ENCODE data around the gene MMAA. TPM values are rescaled to one million over a fixed set of nuclear protein-coding genes. Genes with fewer than 3 reads are reported as not detected.
"Not testable (repeated sequence)": the region's sequence is repeated elsewhere in the genome, so short reads cannot be mapped to it uniquely, and the experiment has no call there.

The MMAA gene
- total RNA-seq, 1 donor from 2014 or later = 7.7 TPM

- Mint-ChIP-seq H3K4me1 (ENCODE audit: unreplicated experiment) (peaks cover 8% of the 10 kb centered on the region), H3K36me3 (ENCODE audit: low read depth, unreplicated experiment) (no peaks in the 10 kb centered on the region), H3K27ac (ENCODE audit: unreplicated experiment) (no peak overlapping the region), H3K4me3 (ENCODE audit: unreplicated experiment) (no peak overlapping the region), H3K9me3 (ENCODE audit: unreplicated experiment) (no peaks in the 10 kb centered on the region), H3K27me3 (ENCODE audit: unreplicated experiment) (no peaks in the 10 kb centered on the region)
- TF ChIP-seq CTCF (IDR thresholded peaks at IDR 0.05; ENCODE audit: unreplicated experiment) = no peak
- DNase-seq (ENCODE audit: low spot score) = no peak
These were observed 20.1 kb downstream of the MMAA start for GRCh38 chr4:145639186-145639698.

GRCh38 chr4:145640236-145640635, 21.1 kb downstream of the MMAA start:
- not testable (repeated sequence) for H3K9me3 Mint-ChIP-seq (ENCODE audit: unreplicated experiment); DNase-seq (ENCODE audit: low spot score)

GRCh38 chr4:145643295-145643694, 24.1 kb downstream of the MMAA start:
- Mint-ChIP-seq H3K9me3 (ENCODE audit: unreplicated experiment) (no peaks in the 10 kb centered on the region), H3K4me3 (ENCODE audit: unreplicated experiment) (no peak overlapping the region), H3K27ac (ENCODE audit: unreplicated experiment) (no peak overlapping the region), H3K36me3 (ENCODE audit: low read depth, unreplicated experiment) (peaks cover 8% of the 10 kb centered on the region), H3K27me3 (ENCODE audit: unreplicated experiment) (no peaks in the 10 kb centered on the region), H3K4me1 (ENCODE audit: unreplicated experiment) (peaks cover 12% of the 10 kb centered on the region)
- no peak for TF ChIP-seq CTCF (IDR thresholded peaks at IDR 0.05; ENCODE audit: unreplicated experiment)
- DNase-seq (ENCODE audit: low spot score) = no peak

More at GRCh38 chr4:145640236-145640635, 21.1 kb downstream of the MMAA start:
- H3K4me1 Mint-ChIP-seq (ENCODE audit: unreplicated experiment); H3K36me3 Mint-ChIP-seq (ENCODE audit: low read depth, unreplicated experiment); H3K27me3 Mint-ChIP-seq (ENCODE audit: unreplicated experiment); H3K4me3 Mint-ChIP-seq (ENCODE audit: unreplicated experiment); H3K27ac Mint-ChIP-seq (ENCODE audit: unreplicated experiment): not testable (repeated sequence)

GRCh38 chr4:145644699-145645098, 25.5 kb downstream of the MMAA start:
- Mint-ChIP-seq H3K9me3 (ENCODE audit: unreplicated experiment) (no peaks in the 10 kb centered on the region), H3K4me1 (ENCODE audit: unreplicated experiment) (peaks cover 10% of the 10 kb centered on the region), H3K4me3 (ENCODE audit: unreplicated experiment) (no peak overlapping the region), H3K27ac (ENCODE audit: unreplicated experiment) (no peak overlapping the region), H3K27me3 (ENCODE audit: unreplicated experiment) (no peaks in the 10 kb centered on the region), H3K36me3 (ENCODE audit: low read depth, unreplicated experiment) (peaks cover 8% of the 10 kb centered on the region)
- no peak for DNase-seq (ENCODE audit: low spot score)
- no peak for TF ChIP-seq CTCF (IDR thresholded peaks at IDR 0.05; ENCODE audit: unreplicated experiment)

- no peak overlapping the region for H3K27ac Mint-ChIP-seq (ENCODE audit: unreplicated experiment)
- no peak for TF ChIP-seq CTCF (IDR thresholded peaks at IDR 0.05; ENCODE audit: unreplicated experiment)
- H3K4me3 Mint-ChIP-seq (ENCODE audit: unreplicated experiment) = no peak overlapping the region
- DNase-seq (ENCODE audit: low spot score) = no peak
- peaks cover 4% of the 10 kb centered on the region for H3K36me3 Mint-ChIP-seq (ENCODE audit: low read depth, unreplicated experiment)
- H3K4me1 Mint-ChIP-seq (ENCODE audit: unreplicated experiment) = no peaks in the 10 kb centered on the region
- no peaks in the 10 kb centered on the region for H3K27me3 Mint-ChIP-seq (ENCODE audit: unreplicated experiment)
- H3K9me3 Mint-ChIP-seq (ENCODE audit: unreplicated experiment) = no peaks in the 10 kb centered on the region
These were observed 37.0 kb downstream of the MMAA start for GRCh38 chr4:145656156-145656555.
